ENCODE measurements around the gene TECTB. TPM values are rescaled to one million over a fixed set of nuclear protein-coding genes. Genes with fewer than 3 reads are reported as not detected.

TECTB gene
- total RNA-seq, result not detected

- H3K4me3 ChIP-seq (ENCODE audit: low read depth, poor library complexity, severe bottlenecking), result no peak within 1 kb of the TSS
- TF ChIP-seq POLR2A (IDR thresholded peaks at IDR 0.05), result no peak
- no peak for TF ChIP-seq CTCF (IDR thresholded peaks at IDR 0.05)
- WGBS, 2 donors, result 57 to 69% methylated on average over 6 of the region's 6 CpGs
- DNase-seq (ENCODE audit: low spot score in 2 of 2), result no peak
- intact Hi-C loops (cut with DNase I; ENCODE audit: low total_unique reads), result no loop called here
Measured at GRCh38 chr10:112283100-112283499, at the start of gene TECTB. Gene TECTB (plus strand): TSS chr10:112283400. CDS start chr10:112283735, 335 bp downstream.

GRCh38 chr10:112235141-112235540 lies 48.1 kb upstream of the TECTB start:
- intact Hi-C loops (cut with DNase I; ENCODE audit: low total_unique reads), result no loop called here
- WGBS, 2 donors, result 71 to 72% methylated on average over 7 of the region's 7 CpGs
- no peak for DNase-seq (ENCODE audit: low spot score in 2 of 2)
- H3K4me3 ChIP-seq (ENCODE audit: low read depth, poor library complexity, severe bottlenecking), result no peak overlapping the region
- TF ChIP-seq POLR2A (IDR thresholded peaks at IDR 0.05) (no peak), CTCF (IDR thresholded peaks at IDR 0.05) (no peak)

GRCh38 chr10:112235920-112236319 lies 47.3 kb upstream of the TECTB start:
- TF ChIP-seq CTCF (IDR thresholded peaks at IDR 0.05) (no peak), POLR2A (IDR thresholded peaks at IDR 0.05) (no peak)
- WGBS, 2 donors, result 29 to 30% methylated on average over 4 of the region's 4 CpGs
- no peak overlapping the region for H3K4me3 ChIP-seq (ENCODE audit: low read depth, poor library complexity, severe bottlenecking)
- DNase-seq (ENCODE audit: low spot score in 2 of 2), result no peak
- intact Hi-C loops (cut with DNase I; ENCODE audit: low total_unique reads), result no loop called here

- intact Hi-C loops (cut with DNase I; ENCODE audit: low total_unique reads), result no loop called here
- no peak for DNase-seq (ENCODE audit: low spot score in 2 of 2)
- 65 to 71% methylated on average over 3 of the region's 3 CpGs for WGBS, 2 donors
- no peak overlapping the region for H3K4me3 ChIP-seq (ENCODE audit: low read depth, poor library complexity, severe bottlenecking)
- no peak for TF ChIP-seq CTCF (IDR thresholded peaks at IDR 0.05)
- no peak for TF ChIP-seq POLR2A (IDR thresholded peaks at IDR 0.05)
Measured at GRCh38 chr10:112236486-112236885, 46.7 kb upstream of the TECTB start.

GRCh38 chr10:112239347-112239746 lies 43.9 kb upstream of the TECTB start:
- no peak for DNase-seq (ENCODE audit: low spot score in 2 of 2)
- H3K4me3 ChIP-seq (ENCODE audit: low read depth, poor library complexity, severe bottlenecking), result no peak overlapping the region
- TF ChIP-seq CTCF (IDR thresholded peaks at IDR 0.05), result no peak
- 94 to 95% methylated on average over 5 of the region's 5 CpGs for WGBS, 2 donors
- intact Hi-C loops (cut with DNase I; ENCODE audit: low total_unique reads), result no loop called here

GRCh38 chr10:112240441-112240840 lies 42.8 kb upstream of the TECTB start:
- intact Hi-C loops (cut with DNase I; ENCODE audit: low total_unique reads), result no loop called here
- WGBS, 2 donors, result 82 to 84% methylated on average over 9 to 13 of the region's 13 CpGs
- H3K4me3 ChIP-seq (ENCODE audit: low read depth, poor library complexity, severe bottlenecking), result no peak overlapping the region
- no peak for TF ChIP-seq POLR2A (IDR thresholded peaks at IDR 0.05)
- TF ChIP-seq CTCF (IDR thresholded peaks at IDR 0.05), result no peak
- no peak for DNase-seq (ENCODE audit: low spot score in 2 of 2)
